Measurements from ENCODE around the gene TRIAP1.

The TRIAP1 gene

DNA sequence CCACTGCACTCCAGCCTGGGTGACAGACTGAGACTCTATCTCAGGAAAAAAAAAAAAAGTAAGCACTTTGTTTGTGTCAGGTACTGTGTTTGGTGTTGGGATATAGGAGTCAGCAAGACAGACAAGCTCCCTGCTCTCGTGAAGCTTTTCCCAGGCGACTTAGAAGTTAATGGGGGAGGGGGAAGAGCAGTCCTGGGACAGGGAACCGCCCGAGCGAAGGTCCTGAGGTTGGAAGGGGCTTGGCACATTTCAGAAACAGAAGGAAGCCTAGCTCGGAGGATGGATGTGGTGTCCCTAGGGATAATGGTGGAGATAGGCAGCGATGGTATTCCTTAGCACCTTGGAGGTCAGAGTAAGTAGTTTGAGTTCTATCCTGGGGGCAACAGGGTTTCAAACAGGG lies 16.8 kb downstream of the TRIAP1 start:
- DNase-seq (ENCODE audit: low read depth in 2 of 2) = no peak

DNA sequence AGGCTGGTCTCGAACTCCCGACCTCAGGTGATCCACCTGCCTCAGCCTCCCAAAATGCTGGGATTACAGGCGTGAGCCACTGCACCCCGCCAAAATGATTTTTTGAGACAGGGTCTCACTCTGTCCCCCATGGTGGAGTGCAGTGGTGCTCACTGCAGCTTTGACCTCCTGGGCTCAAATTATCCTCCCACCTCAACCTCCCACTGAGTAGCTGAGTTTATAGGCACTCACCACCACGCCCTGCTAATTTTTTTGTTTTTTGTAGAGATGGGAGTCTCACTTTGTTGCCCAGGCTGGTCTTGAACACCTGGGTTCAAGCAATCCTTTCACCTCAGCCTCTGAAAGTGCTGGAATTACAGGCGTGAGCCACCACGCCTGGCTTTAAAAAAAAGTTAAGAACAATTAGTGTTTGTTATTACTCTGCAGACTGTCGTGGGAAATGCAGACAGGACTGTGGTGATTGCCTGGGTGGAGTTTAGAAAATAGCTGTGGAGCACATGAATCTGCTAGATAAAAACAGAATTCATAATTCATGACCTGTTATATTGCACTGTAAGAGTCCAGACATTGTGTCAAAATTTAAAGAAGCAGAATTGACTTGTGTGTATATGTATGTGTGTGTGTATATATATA lies 17.5 kb downstream of the TRIAP1 start:
- no peak for DNase-seq (ENCODE audit: low read depth in 2 of 2)

DNA sequence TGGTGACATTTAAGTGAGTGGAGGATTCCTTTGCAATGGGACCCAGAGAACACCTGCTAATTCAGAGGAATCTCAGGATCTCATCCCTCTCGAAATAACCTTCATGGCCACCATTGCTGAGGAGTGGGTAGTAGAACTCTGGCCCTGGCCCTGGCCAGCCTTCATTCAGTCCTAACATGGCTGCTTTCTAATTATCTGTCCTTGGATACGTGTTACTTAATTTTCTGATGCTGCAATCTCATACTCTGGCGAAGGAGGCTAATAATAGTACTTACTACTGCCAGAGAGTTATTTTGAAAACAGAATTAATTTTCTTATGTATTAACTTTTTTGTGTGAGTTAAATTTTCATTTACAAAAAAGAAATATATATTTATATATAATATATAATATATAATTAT lies 20.4 kb downstream of the TRIAP1 start:
- DNase-seq (ENCODE audit: low read depth in 2 of 2) = no peak

DNA sequence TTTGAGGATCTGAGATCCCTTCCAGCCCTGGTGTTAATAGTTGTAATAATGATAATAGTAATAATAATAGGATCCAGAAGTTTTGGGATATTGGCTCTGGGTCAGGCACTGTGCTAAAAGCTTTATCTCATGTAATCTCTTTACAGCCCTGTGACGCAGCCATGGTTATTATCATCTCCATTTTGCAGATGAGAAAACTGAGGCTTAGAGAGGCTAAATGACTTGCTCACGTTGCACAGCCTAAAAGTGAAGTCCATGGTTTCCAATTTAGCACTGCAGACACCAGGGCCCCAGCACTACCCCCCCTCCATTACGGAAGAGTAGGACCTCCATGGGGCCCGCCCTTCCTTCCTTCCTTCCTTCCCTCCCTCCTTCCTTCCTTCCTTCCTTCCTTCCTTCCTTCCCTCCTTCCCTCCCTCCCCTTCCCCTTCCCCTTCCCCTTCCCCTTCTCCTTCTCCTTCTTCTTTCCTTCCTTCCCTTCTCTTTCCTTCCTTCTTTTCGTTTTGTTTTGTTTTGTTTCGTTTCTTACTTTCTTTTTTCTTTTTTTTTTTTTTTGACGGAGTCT lies 23.2 kb downstream of the TRIAP1 start:
- DNase-seq (ENCODE audit: low read depth in 2 of 2) = no peak

DNA sequence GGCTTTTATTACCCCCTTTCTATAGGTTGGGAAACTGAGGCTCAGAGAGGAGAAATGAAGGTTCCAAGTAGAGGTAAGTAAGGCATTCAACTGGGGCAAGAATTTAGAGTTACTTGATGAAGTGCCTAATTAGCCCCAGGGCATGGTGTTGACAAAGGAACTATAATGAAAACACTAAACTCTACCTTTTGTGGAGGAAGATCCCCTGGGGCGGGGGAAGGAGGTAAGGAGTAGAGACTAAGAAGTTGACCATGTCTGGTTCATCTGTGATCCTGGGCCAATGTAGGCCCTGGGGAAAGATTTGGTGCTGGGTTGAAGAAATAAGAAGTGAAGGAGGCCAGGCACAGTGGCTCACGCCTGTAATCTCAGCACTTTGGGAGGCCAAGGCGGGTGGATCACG lies 24.5 kb downstream of the TRIAP1 start:
- DNase-seq (ENCODE audit: low read depth in 2 of 2) = no peak

DNA sequence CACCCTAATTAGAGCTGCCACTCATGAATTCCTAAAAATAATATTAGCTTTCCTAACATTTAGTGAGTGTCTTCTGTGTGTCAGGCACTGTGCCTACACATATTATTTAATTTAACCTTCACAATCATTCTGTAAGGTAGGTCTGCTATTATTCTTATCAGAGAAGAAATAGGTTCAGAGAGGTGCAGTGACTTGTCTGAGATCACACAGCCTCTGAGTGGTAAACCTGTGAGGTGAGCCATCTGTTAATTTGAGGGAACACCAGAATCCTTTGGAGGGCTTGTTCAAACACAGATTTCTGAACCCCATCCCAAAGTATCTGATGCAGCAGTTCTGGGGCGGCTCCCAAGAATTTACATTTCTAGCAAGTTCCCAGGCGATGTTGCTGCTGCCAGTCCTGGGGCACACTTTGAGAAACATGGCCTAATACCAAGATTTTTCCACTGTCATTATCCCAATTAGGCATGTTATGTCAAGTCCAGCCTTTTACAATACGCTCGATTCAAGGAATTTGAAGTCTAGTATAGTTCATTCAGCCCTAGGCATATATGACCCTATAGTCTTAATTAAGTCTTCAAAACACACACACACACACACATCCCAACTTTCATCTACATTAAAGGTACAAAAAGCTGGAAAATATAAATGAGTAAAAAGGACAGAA lies 28.1 kb downstream of the TRIAP1 start:
- DNase-seq (ENCODE audit: low read depth in 2 of 2) = no peak

DNA sequence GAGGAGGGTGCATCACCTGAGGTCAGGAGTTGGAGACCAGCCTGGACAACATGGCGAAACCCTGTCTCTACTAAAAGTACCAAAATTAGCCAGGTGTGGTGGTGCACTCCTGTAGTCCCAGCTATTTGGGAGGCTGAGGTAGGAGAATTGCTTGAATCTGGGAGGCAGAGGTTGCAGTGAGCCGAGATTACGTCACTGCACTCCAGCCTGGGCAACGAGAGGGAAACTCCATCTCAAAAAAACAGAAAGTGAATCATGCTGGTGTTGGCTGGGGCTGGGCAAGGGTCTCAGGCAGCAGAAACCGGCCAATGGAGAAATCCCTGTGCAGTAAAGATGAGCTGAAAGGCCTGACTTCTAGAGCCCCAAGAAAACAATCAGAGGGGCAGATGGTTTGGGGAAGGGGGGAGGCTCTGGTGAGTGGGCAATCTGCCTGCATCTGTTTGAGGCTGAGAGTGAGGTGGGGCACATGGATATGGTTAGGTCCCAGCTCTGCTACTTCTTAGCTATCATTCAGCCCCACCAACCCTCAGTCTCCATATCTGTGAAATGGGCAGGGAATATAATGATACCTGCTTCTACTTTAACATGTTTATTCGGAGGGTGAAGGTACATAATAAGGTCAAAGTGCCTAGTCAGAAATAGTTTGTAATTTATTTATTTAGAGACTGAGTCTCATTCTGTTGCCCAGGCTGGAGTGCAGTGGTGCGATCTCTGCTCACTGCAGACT lies 29.5 kb downstream of the TRIAP1 start:
- no peak for DNase-seq (ENCODE audit: low read depth in 2 of 2)

DNA sequence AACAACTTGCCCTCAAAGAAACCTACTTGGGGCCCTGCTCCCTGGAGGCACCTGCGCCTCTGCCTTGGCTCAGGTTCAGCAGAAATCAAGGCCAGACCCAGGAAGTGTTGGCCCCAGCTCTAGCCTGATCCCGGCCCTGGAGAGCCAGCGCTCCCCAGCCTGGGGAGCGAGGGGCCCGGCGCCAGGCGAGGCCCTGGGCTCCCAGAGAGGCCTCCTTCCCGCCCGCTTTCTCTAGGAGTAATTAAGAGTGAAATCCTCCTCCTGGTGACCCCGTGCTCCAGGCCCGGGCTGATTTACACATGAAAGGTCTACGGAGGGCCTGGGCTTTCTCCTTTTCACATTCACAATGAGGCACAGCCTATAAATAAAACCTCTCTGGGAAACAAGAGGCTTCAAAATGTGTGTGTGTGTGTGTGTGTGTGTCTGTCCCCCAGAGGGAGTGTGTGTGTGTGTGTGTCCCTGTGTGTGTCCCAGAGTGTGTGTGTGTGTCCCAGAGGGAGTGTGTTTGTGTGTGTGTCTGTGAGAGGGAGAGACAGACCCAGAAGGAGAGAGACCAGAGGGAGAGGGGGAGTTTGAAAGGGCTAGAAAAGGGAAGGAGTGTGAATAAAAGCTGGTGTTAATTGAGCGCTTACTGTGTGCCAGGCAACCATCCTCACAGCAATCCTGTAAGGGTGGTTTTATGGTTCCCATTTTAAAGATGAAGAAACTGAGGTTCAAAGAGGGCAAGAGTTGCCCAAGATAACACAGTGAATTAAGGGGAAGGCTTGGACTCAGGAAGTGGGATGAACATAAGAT lies 32.1 kb downstream of the TRIAP1 start:
- no peak for DNase-seq (ENCODE audit: low read depth in 2 of 2)

DNA sequence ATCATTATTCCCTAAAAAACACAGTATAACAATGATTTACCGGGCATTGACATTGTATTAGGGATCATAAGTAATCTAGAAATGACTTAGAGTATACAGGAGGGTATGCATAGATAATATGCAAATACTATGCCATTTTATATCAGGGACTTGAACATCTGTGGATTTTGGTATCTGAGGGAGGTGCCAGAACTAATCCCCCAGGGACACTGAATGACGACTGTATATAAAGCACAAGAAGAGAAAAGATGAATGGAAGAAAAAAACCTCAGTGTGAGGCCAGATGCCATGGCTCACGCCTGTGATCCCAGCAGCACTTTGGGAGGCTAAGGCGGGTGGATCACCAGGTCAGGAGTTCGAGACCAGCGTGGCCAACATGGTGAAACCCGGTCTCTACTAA lies 33.8 kb downstream of the TRIAP1 start:
- DNase-seq (ENCODE audit: low read depth in 2 of 2) = no peak

DNA sequence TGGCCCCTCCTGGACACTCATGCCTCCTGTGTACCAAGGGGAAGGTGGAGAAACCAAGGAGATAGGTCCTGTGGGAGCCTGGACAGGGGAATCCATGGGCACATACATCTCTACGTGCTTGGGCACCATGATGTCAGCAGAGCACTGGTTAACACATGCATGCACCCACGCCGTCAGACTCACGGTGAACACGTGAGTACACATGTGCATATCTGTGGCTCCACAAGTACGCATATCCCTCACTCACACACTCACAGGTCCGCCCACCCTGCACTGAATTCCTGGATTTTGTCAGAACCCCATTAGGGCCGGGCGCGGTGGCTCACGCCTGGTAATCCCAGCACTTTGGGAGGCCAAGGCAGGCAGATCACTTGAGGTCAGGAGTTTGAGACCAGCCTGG lies 37.4 kb downstream of the TRIAP1 start:
- DNase-seq (ENCODE audit: low read depth in 2 of 2) = no peak

DNA sequence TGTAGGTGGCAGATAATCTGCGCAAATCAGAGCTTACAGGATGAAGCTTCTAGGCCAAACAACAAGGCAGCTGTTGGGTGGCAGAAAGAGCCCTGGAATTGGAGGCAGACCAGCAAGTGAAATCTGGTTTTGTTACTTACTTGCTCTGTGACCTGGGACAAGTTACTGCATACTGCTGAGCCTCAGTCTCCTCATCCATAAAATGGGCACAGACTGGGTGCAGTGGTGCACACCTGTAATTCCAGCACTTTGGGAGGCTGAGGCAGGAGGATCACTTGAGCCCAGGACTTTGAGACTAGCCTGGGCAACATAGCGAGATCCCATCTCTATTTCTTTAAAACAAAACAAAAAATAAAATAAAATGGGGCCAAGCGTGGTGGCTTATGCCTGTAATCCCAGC lies 39.6 kb downstream of the TRIAP1 start:
- no peak for DNase-seq (ENCODE audit: low read depth in 2 of 2)

DNA sequence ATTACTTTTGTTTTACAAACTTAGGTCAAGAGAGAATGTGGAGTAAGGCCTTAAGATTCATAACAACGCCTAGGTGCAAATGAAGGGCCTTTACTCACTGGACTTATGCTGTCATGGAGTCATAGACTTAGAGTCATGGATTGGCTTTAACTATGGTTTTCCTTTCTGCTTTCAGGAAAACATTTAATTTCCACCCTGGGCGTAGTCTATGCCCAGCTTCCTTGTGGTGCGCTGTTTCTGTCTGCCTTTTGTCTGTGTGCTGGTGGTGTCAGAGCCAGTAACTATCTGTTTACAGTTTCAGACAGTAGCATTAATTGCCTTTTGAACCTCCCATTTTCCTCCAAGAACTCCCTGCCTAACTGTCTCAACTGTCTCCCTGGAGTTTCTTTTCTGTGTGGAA lies 40.1 kb downstream of the TRIAP1 start:
- DNase-seq (ENCODE audit: low read depth in 2 of 2) = no peak

DNA sequence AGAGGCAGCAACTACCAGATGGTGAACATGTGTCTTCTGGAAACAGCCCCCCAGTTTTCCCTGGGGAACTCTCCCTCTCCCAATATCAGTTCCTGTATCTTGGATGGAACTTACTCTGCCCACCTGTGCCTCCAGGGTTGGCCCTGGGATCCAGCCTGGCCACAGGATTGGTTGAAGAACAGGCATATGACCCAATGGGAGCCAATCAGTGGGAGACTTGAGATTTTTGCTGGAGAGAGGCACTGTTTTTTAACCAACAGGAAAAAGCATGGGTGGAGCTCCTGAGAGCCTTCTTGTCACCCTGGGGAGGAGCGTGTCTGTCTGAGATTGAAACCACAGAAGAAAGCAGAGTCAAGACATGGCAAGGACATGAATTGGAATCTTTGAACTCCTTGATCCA lies 41.9 kb downstream of the TRIAP1 start:
- DNase-seq (ENCODE audit: low read depth in 2 of 2) = no peak

DNA sequence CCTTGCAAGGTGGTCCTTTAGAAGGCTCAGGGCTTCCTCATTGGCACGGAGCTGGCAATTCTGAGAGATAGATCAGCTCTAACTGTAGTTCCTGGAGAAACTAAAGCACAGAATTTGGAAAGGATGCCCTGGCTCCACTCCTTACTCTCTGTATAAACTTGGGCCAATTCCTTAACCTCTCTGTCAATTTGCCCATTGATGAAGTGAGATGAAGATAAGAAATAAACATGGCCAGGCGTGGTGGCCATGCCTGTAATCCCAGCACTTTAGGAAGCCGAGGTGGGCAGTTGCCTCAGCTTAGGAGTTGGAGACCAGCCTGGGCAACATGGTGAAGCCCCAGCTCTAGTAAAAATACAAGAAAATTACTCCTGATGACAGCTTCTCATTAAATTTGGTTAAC lies 42.3 kb downstream of the TRIAP1 start:
- no peak for DNase-seq (ENCODE audit: low read depth in 2 of 2)

DNA sequence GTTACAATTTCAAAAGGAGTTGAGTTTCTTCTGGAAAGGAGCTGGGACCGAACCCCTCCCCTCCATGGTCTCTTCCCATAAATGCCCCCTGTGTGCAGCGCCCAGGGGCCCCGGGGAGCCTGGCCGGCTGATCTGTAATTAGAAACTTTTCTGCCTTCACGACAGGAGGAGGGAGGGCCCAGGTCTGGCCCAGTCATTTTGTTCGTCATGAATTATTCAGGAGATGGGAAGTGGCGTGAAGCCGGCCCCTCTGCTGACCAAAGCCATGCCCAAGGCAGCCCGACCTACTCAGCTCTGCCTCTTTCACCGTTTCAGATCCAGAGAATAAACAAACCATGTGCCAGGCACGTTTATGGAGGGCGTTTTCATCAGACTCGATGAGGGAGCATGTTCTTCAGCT lies 44.0 kb downstream of the TRIAP1 start:
- no peak for DNase-seq (ENCODE audit: low read depth in 2 of 2)

DNA sequence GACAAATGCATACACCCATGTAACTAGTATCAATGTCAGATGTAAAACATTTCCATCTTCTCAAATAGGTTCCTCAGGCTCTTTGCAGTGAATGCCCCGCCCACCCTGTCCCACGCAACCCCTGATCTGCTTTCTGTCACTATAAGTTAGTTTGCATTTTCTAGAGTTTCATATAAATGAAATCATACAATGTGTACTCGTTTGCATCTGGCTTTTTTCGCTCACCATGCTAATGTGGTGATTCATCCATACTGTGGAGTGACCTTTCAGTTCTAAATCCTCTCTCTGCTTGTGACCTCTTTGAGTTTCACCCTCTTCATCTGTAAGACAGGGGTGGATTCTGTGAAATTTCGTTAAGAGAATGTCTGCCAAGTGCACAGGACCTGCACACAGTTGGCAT lies 46.7 kb downstream of the TRIAP1 start:
- peak in 1 of 2 donors; percentile 4 for DNase-seq (ENCODE audit: low read depth in 2 of 2)

DNA sequence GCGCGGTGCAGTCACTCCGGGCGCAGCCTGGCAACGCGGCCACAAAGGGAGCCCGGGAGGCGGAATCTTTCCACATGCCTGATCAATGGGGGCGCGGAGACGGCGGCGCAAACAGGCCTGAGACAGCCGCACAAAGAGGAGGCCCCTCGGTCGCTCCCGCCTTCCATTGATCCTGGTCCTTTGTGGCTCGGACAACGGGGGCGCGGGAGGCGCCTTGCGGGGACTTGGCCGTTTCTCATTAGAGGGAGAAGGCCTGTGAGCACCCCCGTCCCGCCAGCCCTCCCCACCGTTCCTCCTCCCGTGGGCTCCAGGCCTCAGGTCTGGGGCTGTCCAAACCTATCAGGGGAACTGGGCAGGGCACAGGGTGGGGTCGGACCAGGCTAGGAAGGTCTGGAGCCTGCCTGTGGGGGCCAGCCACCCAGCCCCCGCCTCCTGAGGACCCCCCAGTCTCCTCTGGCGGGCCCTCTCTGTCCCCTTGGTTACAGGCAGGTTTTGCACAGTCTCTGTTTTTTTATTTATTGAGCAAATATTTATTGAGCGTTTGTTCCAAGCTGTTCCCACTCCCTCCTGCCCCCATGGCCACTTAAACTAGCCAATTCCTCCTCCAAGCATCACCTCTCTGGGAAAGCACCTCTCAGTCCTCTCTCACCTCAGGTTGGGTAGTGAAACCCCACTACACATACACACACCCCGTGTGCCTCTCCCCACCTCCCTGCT lies 48.2 kb downstream of the TRIAP1 start:
- DNase-seq (ENCODE audit: low read depth in 2 of 2) = no peak

DNA sequence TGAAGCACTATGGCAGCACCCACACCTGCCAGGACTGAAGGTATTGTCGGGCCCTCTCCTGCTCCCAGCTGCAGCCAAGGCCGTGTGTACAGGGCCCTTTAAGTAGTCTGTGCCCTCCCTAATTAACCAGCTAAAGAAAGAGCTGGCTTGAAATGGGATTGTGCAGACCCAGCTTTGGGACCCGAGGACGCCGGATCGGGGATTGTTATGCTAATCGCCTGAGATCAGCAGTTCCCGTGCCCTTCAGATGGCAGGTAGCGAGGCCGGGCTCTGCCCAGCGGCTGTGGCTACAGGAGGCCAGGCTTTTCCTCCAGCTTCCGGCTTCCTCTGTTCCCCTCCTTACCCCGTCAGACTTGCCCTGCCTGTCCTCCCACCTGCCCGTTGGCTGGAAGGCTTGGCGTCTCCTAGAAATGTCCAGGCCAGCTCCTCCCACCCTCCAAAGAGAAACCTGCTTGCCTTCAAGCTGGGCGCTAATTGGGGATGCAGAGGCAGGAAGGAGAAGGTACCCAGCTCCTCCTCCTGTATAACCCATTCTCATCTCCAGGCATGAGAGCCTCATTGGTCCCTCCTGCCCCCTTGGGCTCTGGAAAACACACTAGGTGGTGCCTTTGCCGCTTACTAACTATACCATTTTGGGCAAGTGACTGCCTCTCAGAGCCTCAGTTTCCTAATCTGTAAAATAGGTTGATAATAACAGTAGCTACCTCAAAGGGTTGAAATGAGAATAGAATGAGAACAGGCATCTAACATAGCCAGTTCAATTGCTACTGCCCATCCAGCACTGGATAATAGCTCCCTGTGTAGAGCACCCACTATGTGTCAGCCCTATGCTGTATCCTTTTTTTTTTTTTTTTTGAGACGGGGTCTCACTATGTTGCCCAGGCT lies 51.5 kb downstream of the TRIAP1 start:
- DNase-seq (ENCODE audit: low read depth in 2 of 2) = no peak
